Superior temporal gyrus (tissue), 1 donor: ENCODE measurements around the gene CDK2AP2.
"Not testable (repeated sequence)": the region's sequence is repeated elsewhere in the genome, so short reads cannot be mapped to it uniquely, and the experiment has no call there.

Experiments
- DNase-seq: peaks from one replicate; pipeline ENCODE4 v3.0.0-alpha.2; 2016; ENCODE audit errors: extremely low spot score

The CDK2AP2 gene

GRCh38 chr11:67489885-67490726 lies 17.9 kb downstream of the CDK2AP2 start:
- no peak for DNase-seq

GRCh38 chr11:67489203-67489884 lies 18.6 kb downstream of the CDK2AP2 start:
- no peak for DNase-seq

GRCh38 chr11:67486481-67487195 lies 21.3 kb downstream of the CDK2AP2 start:
- DNase-seq: no peak

- DNase-seq: not testable (repeated sequence)
These were observed 22.0 kb downstream of the CDK2AP2 start for GRCh38 chr11:67485873-67486361.

GRCh38 chr11:67484847-67485311 lies 23.1 kb downstream of the CDK2AP2 start:
- no peak for DNase-seq

- no peak for DNase-seq
These were observed 23.9 kb downstream of the CDK2AP2 start for GRCh38 chr11:67483831-67484665.

GRCh38 chr11:67482827-67483798 lies 24.8 kb downstream of the CDK2AP2 start, which contains the start of gene AIP:
Gene AIP, plus strand, starts transcription at chr11:67483026. Its CDS starts 133 bp downstream, at chr11:67483159.
- peak; percentile 99 for DNase-seq

- DNase-seq: no peak
These were observed 25.6 kb downstream of the CDK2AP2 start for GRCh38 chr11:67482275-67482826.

- DNase-seq: not testable (repeated sequence)
These were observed 30.5 kb downstream of the CDK2AP2 start for GRCh38 chr11:67477344-67478050.

- not testable (repeated sequence) for DNase-seq
These were observed 31.3 kb downstream of the CDK2AP2 start for GRCh38 chr11:67476692-67477091.

- DNase-seq: no peak
These were observed 35.1 kb downstream of the CDK2AP2 start for GRCh38 chr11:67472882-67473281.

- no peak for DNase-seq
These were observed 37.5 kb downstream of the CDK2AP2 start for GRCh38 chr11:67470337-67471002.

- DNase-seq: no peak
These were observed 38.5 kb downstream of the CDK2AP2 start for GRCh38 chr11:67469508-67469811.

GRCh38 chr11:67468759-67469507 lies 39.0 kb downstream of the CDK2AP2 start, which contains the start of gene TMEM134:
Gene TMEM134, minus strand, starts transcription at chr11:67469251. Its CDS starts 59 bp downstream, at chr11:67469192.
- peak; percentile 89 for DNase-seq

GRCh38 chr11:67468456-67468758 lies 39.6 kb downstream of the CDK2AP2 start:
- DNase-seq: no peak

- no peak for DNase-seq
These were observed 39.9 kb downstream of the CDK2AP2 start for GRCh38 chr11:67468056-67468455.

- DNase-seq: no peak
These were observed 40.8 kb downstream of the CDK2AP2 start for GRCh38 chr11:67466962-67467771.
